NCI-H1436 treated with DMSO at 0.1 percent for 48 hours (cell line): ENCODE results near the gene DLGAP1.
"Not testable (repeated sequence)": the region's sequence is repeated elsewhere in the genome, so short reads cannot be mapped to it uniquely, and the experiment has no call there.

ENCODE experiments used
- DNase-seq: peaks from one replicate; lab custom pipeline; 2025; lab: John Stamatoyannopoulos, UW

The DLGAP1 gene

DNA sequence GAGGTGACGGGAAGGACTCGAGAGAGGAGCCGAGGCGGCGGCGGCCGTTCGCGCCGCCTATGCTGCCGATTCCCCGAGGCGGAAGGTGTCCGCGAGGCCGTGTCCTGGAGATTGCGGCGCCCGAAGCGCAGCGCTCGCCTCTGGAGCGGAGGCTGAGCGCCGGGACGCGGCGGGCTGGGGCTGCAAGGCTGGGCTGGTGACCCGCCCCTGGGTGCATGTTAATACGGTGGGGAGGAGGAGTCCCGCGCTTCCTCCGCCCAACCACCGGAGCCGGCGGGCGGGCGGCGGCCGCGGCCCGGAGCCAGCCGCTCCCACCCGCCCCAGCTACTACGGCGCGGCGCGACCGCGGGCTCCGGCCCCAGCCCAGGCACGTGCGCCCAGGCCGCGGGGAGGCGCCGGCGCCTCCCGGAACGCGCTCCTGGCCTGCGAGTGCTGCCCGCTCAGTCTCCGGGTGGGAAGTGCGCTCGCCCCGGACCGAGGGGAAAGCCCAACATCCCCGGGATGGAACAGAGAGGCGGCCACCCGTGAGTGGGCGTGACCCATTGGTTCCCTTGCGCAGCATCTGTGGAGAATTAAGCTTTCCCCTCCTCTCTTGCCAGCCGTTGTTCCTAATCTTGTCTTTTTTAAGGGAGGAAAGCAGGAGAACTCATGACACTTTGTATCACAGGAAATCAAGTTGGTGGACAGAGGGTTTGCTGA is at the start of gene DLGAP1:
Gene DLGAP1 (minus strand): TSS at position 195 of the 699 bp plus-strand sequence.
- no peak for DNase-seq

GRCh38 chr18:4494703-4495284 is 39.7 kb upstream of the DLGAP1 start:
- not testable (repeated sequence) for DNase-seq

GRCh38 chr18:4468511-4468910 is 13.4 kb upstream of the DLGAP1 start:
- DNase-seq = no peak

- no peak for DNase-seq
These were observed 482 bp downstream of the DLGAP1 start for GRCh38 chr18:4454537-4455112.

DNA sequence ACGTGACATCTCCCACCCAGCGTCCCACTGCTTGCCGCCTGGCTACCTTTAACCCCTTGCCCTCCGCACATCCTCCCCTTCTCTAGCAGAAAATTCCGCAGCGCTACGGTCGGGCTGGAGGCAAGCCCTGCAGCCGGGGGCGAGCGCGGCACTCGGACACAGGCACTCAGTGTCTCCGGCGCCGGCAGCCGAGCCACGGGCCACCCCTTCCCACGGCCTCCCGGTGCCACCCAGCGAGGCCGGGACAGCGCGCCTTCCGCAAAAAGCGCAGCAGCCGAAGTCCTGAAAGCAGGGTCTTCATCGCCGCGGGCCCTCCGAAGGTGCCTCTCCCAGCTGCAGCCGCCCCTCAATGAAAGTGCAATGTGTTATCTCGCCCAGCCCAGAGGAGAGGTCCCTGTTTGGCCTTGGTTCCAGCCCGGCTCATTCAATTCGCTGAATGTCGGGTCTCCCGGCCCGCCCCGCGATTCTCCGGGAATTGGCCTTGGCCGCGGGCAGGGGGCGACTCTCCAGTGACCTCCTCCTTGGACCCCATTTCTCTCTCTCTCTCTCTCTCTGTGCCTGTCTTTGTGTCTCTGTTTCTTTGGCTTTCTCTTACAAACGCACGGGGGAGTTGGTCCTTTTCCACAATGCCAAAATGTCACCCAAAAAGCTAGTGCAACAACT is 1.1 kb downstream of the DLGAP1 start:
- DNase-seq = no peak

- no peak for DNase-seq
These were observed 1.6 kb downstream of the DLGAP1 start for GRCh38 chr18:4453567-4453873.

DNA sequence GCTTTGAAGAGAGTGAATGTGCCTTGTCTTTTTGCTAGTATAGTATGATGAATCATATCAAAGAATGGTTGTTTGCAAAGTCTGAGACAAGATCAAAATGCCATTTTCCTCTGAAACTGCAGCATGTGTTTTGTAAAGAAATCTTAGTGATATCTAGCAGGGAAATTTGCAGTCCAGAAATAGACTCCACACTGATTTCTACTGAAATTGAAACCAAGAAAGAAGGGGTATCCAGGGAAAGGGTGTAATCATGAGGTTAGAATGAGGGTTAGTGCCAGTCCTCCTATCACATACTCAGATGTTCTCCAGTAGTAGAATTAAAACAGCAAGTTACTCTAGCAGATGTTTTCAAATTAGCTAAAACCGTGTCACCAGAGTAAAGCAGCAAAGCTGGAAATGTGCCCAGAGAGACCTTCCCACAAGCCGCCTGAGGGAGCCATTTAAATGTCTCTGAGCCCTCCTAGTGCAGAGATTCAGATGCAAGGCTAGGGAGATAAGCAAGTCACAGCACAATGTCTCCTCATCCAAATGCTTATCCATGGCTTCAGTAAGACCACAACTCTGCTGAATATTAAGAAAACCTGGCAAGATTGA is 4.9 kb downstream of the DLGAP1 start:
- DNase-seq = no peak

GRCh38 chr18:4445902-4446301 is 9.2 kb downstream of the DLGAP1 start:
- no peak for DNase-seq

GRCh38 chr18:4444306-4444705 is 10.8 kb downstream of the DLGAP1 start:
- DNase-seq = no peak

GRCh38 chr18:4441098-4441497 is 14.0 kb downstream of the DLGAP1 start:
- DNase-seq = no peak

- no peak for DNase-seq
These were observed 16.2 kb downstream of the DLGAP1 start for GRCh38 chr18:4438938-4439337.

DNA sequence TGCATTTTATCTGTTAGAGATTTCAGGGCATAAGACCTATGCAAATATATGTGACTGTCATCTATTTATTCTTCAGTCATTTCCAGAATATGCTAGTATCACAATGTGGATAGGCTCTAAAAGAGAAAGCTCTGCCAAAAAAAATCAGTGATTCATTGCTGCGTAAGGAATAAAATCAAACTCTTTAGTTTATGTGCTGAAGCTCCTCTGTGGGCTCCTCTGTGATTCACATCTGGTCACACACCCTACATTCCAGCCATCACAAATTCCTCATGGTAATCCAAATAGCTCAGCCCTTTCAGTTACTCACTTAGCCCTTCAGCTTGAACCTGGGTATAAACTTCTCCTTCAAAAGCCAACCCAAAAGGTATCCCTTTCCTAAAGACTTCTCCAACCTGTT is 21.4 kb downstream of the DLGAP1 start:
- no peak for DNase-seq

GRCh38 chr18:4430836-4431235 is 24.3 kb downstream of the DLGAP1 start:
- DNase-seq = no peak

- DNase-seq = no peak
These were observed 37.4 kb downstream of the DLGAP1 start for GRCh38 chr18:4417714-4418113.

- no peak for DNase-seq
These were observed 38.1 kb downstream of the DLGAP1 start for GRCh38 chr18:4416976-4417375.

GRCh38 chr18:4412286-4412685 is 42.8 kb downstream of the DLGAP1 start:
- no peak for DNase-seq

DNA sequence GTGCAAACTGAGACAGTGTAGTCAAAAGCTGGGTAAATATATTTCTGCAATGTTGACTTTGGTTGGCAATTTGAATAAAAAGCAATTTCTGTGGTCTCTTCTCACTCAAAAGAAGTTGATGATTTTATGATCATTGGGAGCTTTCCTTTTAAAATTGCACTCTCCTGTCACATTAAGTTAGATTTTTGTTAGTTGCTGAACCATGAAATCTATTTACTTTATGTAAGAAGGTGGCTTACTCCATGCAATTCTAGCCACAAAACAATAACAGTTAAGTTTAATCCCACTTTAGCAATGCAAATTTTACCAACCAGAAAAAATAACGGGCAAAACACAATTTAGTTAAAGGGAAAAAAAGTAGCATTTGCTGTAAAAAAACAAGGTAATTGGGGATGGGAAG is 48.3 kb downstream of the DLGAP1 start:
- DNase-seq = no peak

- DNase-seq = no peak
These were observed 49.1 kb downstream of the DLGAP1 start for GRCh38 chr18:4405965-4406364.

DNA sequence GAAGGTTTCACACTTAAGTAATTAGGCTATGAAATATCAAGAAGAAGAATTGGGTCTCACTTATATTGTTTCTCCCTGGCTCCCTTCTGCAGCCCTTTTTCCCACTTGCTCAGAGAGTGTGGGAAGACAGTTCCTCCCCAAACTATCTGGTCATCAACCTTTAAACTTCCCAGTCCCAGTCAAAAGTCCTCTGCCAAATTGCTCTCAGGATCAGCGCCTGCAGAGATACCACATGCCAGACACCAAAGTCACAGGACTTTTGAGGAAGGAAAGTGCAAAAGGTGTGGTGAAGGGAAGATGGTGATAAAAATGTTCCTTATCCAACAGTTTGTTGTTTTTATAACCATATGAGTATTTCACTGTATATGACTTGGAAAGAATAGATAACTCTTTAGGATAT is 51.3 kb downstream of the DLGAP1 start:
- DNase-seq = no peak

DNA sequence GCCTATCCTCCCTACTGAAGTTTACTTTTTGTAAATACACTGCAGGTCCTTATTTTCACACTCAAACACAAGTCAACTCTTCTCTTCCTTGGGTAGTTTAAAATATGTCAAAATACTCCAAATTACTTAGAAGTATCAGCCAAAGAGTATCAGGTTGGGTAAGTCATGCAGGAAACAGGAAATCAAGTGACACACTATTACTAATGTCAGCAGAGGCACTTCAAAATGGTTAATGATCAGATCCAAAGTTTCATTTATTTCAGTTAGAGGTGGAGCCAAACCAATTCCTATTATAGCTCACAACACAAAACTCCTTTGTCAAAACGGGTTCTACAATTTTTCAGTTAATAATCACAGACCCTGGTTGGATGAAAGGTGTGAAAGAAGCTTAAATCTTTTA is 54.2 kb downstream of the DLGAP1 start:
- no peak for DNase-seq

GRCh38 chr18:4399929-4400328 is 55.2 kb downstream of the DLGAP1 start:
- no peak for DNase-seq

DNA sequence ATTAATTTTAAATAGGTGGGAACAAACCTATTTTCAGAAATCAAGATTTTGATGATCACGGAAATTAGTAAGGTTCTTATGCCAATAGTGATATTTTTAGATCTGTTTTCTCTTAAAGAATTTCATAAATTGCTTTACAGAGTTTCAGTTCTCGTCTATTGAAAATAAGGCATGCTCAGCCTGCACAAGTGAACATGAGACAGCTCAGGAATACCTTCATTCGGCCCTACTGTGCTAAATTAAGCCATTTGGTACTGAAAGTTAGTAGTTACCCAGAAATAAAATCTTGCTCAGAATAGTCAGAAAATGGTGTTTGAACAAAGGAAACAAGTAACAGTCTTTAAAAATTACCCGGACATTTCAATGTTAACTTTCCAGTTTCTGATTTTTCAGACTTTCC is 60.4 kb downstream of the DLGAP1 start:
- no peak for DNase-seq

DNA sequence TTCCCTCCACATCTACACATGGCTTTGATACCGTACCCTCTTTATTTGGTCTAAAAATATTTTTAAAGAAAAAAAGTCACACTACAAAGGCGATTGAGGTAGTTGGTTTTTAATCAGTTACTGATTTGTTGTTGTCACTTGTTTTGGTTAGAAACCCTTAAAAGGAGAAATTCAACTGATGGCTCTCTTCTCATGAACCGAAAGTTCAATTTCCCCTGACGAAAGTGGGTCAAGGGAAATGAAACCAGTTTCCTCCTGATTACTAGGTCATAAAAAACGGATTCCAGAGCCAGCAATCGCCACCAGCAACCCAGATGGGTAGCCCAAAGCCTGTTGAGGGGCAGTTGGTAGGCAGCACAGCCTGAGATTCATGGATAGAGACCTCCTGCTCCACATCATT is 63.2 kb downstream of the DLGAP1 start:
- no peak for DNase-seq
